GM18520 (cell line): ENCODE results near the gene CARD8.

Experiments used
- ATAC-seq: cut with Tn5 transposase; IDR thresholded peaks from one replicate; pipeline ENCODE4 v1.9.1; 2021; ENCODE audit not compliant: unreplicated experiment

The CARD8 gene

GRCh38 chr19:48210005-48210404 is 45.7 kb downstream of the CARD8 start:
- no peak for ATAC-seq

DNA sequence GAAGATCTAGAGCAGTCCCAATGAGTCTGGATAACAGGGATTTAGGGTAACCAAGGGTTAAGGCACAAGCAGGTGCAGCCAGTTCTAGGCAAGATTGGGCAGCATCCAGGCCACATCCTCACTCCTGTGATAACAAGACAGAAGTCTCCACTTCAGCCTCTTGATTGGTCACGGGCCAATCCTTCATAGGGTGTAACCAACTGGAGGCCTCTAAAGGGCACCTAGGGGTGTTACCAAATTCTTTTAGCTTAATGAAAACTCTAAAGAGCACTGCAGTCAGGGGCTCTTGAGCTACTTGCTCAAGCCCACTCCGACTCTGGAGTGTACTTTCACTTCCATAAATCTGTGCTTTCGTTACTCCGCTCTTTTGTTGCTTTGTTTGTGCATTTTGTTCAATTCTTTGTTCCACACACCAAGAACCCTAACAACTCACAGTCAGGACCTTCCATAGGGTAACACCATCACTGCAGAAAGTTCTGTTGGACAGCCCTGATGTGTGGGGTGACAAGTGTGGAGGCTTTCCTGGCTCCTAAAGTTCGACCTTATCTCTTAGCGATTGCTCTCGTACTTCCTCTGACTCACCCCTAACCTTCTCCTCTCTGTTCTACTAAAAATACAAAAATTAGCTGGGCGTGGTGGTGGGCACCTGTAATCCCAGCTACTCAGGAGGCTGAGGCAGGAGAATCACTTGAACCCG is 49.2 kb downstream of the CARD8 start:
- ATAC-seq = no peak

- peak; percentile 88 for ATAC-seq
Measured at GRCh38 chr19:48203794-48204628, 51.7 kb downstream of the CARD8 start.

DNA sequence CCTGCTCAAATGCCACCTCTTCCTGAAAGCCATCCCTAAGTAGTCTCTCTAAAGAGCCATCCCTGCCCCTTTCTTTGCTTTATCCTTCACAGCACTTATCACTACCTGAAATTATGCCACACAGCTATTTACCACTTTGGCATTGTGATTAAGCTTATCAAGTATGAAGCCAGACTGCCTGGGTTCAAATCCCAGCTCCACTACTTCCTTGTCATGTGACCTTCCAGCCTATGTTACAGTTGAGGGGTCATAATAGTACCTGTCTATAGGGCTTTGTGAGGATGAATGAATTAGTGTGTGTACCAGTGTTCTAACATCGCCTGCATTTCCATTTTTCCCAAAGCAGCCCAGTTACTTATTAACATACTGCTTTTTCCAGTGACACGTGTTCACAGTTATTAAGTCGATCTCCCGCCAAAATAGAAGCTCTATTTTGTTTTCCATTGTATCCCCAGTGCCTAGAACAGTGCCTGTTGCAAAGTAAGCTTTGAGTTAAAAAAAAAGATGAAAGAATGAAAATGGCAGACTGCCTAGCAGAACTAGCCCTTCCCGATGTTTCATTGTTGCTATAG is 52.4 kb downstream of the CARD8 start:
- ATAC-seq = no peak

- ATAC-seq = no peak
Measured at GRCh38 chr19:48196933-48197665, 58.6 kb downstream of the CARD8 start.

- no peak for ATAC-seq
Measured at GRCh38 chr19:48196321-48196763, 59.4 kb downstream of the CARD8 start.

GRCh38 chr19:48194844-48195830 is 60.6 kb downstream of the CARD8 start:
- no peak for ATAC-seq

- ATAC-seq = no peak
Measured at GRCh38 chr19:48194041-48194843, 61.5 kb downstream of the CARD8 start.

DNA sequence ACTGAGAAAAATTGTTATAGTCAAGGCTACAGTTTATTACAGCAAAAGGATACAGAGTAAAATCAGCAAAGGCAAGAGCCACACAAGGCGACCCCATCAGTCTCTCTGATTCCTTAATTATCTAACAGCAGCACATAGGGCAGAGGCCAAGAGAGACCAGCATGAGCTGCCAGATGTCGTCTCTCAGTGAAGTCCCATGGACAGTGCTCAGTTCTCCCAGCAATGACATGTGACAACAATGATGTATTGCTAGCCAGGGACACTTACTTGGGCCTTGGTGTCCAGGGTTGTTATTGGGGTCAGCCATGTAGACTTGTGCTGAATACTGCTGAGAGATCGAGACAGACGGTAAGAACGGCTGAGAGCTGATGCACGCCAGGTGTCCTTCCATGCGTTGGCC is 63.0 kb downstream of the CARD8 start:
- ATAC-seq = no peak

DNA sequence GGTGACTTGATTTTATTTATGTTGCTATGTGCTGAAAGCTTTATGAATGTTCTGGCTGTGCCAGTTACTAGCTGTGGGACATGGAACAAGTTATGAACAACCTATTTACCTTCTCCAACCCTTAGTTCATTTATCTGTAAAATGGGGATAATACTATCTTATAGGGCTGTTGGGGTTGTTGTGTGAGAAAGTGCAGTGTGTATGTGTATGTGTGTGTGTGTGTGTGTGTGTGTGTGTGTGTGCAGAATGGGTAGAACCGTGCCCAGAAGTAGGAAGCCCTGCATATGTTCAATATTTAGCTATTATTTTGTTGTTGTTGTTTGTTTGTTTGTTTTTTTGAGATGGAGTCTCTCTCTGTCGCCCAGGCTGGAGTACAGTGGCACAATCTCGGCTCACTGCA is 64.8 kb downstream of the CARD8 start:
- ATAC-seq = no peak

DNA sequence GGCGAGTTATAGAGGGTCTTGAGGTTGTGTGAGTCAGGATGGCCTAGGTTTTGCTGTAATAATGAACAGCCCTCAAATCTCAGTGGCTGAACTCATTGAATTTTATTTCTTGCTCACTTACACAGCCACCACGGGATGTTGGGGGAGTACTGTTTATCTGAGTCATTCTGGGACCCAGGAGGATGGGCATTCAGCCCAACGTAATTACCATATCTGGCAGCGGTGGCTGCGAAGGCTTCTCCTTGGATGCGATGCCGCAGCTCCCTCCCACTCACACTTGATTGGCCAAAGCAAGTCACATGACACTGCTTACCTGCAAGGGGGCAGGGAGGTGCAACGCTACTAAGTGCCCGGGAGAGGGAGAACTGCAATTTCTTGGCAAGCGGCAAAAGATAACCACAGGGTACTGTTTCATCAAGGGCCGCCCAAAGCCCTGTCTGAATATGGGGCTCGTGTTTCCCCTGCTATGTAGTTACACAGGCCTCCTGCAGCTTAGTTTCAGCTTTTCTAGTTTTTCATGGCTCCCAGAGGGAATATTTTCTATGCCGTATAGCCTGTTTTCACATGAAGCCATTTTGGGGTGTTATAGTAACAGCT is 65.3 kb downstream of the CARD8 start:
- no peak for ATAC-seq

GRCh38 chr19:48186541-48186991 is 69.1 kb downstream of the CARD8 start:
- ATAC-seq = no peak

- ATAC-seq = no peak
Measured at GRCh38 chr19:48186015-48186414, 69.7 kb downstream of the CARD8 start.

DNA sequence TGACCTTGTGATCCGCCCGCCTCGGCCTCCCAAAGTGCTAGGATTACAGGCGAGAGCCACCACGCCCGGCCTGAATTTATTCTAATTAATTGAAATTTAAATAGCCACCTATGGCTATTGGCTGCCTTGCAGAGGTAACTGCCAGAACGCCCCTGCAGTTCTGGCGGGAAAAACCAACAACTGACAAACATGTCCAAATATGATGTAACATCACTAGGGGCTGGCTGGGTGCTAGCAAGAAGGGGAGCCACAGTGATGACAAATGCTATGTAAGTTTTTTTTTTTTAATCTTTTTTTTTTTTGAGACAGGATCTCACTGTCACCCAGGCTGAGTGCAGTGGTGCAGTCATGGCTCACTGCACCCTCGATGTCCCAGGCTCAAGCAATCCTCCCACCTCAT is 72.4 kb downstream of the CARD8 start:
- no peak for ATAC-seq

DNA sequence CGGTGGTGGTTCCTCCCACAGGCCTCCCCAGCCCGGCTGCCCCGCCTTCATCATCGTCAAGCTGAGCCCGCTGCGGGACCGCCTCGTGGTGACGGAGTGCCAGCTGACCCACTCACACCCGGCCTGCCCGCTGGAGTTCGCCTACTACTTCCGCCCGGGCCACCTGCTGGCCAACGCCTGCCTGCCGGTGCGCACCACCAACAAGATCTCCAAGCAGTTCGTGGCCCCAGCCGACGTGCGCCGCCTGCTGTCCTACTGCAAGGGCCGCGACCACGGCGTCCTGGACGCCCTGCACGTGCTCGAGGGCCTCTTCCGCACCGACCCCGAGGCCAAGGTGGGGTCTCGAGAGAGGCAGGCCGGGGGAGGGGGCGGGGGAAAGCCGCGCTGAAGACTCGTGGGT is 73.3 kb downstream of the CARD8 start:
- no peak for ATAC-seq

DNA sequence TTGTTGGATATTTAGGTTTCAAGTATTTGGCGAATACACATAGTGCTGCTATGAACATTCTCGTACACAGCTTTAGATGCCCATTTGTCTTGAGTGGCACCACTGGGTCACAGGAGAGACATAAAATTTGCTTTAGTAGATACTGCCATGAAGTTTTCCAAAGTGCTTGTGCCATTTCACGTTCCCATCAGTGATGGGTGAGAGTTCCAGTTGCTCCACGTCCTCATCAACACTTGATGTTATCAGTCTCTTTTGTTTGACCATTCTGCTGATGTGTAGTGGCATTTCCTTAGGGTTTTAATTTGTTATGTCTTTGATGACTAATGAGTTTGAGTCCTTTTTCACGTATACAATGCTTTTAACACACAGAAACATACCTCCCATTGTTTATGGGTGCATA is 74.2 kb downstream of the CARD8 start:
- no peak for ATAC-seq

GRCh38 chr19:48176226-48176625 is 79.5 kb downstream of the CARD8 start:
- ATAC-seq = no peak

GRCh38 chr19:48175578-48175977 is 80.1 kb downstream of the CARD8 start:
- ATAC-seq = no peak
